Thyroid gland (tissue), 4 donors: ENCODE data around the gene GLIPR2. TPM values are rescaled to one million over a fixed set of nuclear protein-coding genes. Genes with fewer than 3 reads are reported as not detected.
A peak's percentile ranks its signal among the peaks of the same experiment; 100 is the strongest.

ENCODE experiments used
- DNase-seq, 2 donors: peaks; one replicate each; pipeline ENCODE4 v3.0.0-alpha.2; 2019
- H3K27ac ChIP-seq, 3 donors: fragments of 200-600 bp; sonication (generic); 1 replicate in 2 of 3; 2 replicates in 1 of 3; pipeline ENCODE4 v1.5.1; 2016 to 2019; ENCODE audit warnings: mild to moderate bottlenecking in 1 of 3, moderate library complexity in 1 of 3
- H3K27me3 ChIP-seq: fragments of 200-600 bp; sonication (generic); one replicate; pipeline ENCODE4 v1.5.1; 2019
- H3K36me3 ChIP-seq, 2 donors: fragments of 200-600 bp; sonication (generic); one replicate each; pipeline ENCODE4 v1.5.1; 2016 to 2019
- H3K4me1 ChIP-seq, 2 donors: fragments of 200-600 bp; sonication (generic); one replicate each; pipeline ENCODE4 v1.5.1; 2017 to 2019
- H3K4me3 ChIP-seq, 3 donors: fragments of 200-600 bp; sonication (generic); replicated peaks in 1 of 3; 1 replicate in 2 of 3; 2 replicates in 1 of 3; pipeline ENCODE4 v1.5.1; 2016; ENCODE audit warnings: mild to moderate bottlenecking in 1 of 3
- H3K9me3 ChIP-seq: fragments of 200-600 bp; sonication (generic); one replicate; pipeline ENCODE4 v1.5.1; 2017
- POLR2A ChIP-seq, 2 donors: fragments of 450-650 bp; IDR thresholded peaks; one replicate each; pipeline ENCODE4 v1.6.1; 2017; ENCODE audit warnings: antibody characterized with exemption in 2 of 2, mild to moderate bottlenecking in 2 of 2, moderate library complexity in 1 of 2
- WGBS, 2 donors: methylation state at CpG; one replicate each; pipeline ENCODE4 v1.1.5; 2017; 5-methylcytosine and 5-hydroxymethylcytosine counted together
- intact Hi-C: fragments of 100-400 bp; cut with DNase I; formaldehyde crosslinking; loops from one replicate; pipeline ENCODE4 v1.15.1; 2023
- total RNA-seq, 4 donors: library from RNA; depleted of rRNA; stranded (reverse); fragments of >200 nt; gene quantifications; one replicate each; pipeline ENCODE4 v1.2.3, GENCODE V29; 2016
- TF ChIP-seq, protein P1 (sequence below), 6 experiments: fragments of 200-600 bp in 3 of 6; fragments of 450-650 bp in 3 of 6; sonication (generic) in 3 of 6; IDR thresholded peaks; one replicate each; pipeline ENCODE4 v1.5.1; 2016 to 2019; ENCODE audit warnings: antibody characterized with exemption in 6 of 6, mild to moderate bottlenecking in 2 of 6, inconsistent platforms in 1 of 6, moderate library complexity in 1 of 6

The GLIPR2 gene
- total RNA-seq, 4 donors from 2014 or later: 15.6 to 25.1 (median 20.4) TPM

GRCh38 chr9:36143245-36143641, 6.7 kb downstream of the GLIPR2 start:
- peaks cover 5 to 39% of the 10 kb centered on the region in 2 donors for H3K4me1 ChIP-seq
- no peaks in the 10 kb centered on the region for H3K36me3 ChIP-seq
- intact Hi-C loops: no loop called here
- 78 to 85% methylated on average over 13 of the region's 13 CpGs for WGBS, 2 donors
- TF ChIP-seq, protein P1, sequence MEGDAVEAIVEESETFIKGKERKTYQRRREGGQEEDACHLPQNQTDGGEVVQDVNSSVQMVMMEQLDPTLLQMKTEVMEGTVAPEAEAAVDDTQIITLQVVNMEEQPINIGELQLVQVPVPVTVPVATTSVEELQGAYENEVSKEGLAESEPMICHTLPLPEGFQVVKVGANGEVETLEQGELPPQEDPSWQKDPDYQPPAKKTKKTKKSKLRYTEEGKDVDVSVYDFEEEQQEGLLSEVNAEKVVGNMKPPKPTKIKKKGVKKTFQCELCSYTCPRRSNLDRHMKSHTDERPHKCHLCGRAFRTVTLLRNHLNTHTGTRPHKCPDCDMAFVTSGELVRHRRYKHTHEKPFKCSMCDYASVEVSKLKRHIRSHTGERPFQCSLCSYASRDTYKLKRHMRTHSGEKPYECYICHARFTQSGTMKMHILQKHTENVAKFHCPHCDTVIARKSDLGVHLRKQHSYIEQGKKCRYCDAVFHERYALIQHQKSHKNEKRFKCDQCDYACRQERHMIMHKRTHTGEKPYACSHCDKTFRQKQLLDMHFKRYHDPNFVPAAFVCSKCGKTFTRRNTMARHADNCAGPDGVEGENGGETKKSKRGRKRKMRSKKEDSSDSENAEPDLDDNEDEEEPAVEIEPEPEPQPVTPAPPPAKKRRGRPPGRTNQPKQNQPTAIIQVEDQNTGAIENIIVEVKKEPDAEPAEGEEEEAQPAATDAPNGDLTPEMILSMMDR (IDR thresholded peaks at IDR 0.05): no peak
- TF ChIP-seq POLR2A (IDR thresholded peaks at IDR 0.05): no peak
- no peaks in the 10 kb centered on the region for H3K9me3 ChIP-seq
- H3K27me3 ChIP-seq: no peaks in the 10 kb centered on the region
- H3K27ac ChIP-seq: peak overlapping the region; percentile 48 to 84 (median 82)
- no peak for DNase-seq
- no peak overlapping the region for H3K4me3 ChIP-seq

DNA sequence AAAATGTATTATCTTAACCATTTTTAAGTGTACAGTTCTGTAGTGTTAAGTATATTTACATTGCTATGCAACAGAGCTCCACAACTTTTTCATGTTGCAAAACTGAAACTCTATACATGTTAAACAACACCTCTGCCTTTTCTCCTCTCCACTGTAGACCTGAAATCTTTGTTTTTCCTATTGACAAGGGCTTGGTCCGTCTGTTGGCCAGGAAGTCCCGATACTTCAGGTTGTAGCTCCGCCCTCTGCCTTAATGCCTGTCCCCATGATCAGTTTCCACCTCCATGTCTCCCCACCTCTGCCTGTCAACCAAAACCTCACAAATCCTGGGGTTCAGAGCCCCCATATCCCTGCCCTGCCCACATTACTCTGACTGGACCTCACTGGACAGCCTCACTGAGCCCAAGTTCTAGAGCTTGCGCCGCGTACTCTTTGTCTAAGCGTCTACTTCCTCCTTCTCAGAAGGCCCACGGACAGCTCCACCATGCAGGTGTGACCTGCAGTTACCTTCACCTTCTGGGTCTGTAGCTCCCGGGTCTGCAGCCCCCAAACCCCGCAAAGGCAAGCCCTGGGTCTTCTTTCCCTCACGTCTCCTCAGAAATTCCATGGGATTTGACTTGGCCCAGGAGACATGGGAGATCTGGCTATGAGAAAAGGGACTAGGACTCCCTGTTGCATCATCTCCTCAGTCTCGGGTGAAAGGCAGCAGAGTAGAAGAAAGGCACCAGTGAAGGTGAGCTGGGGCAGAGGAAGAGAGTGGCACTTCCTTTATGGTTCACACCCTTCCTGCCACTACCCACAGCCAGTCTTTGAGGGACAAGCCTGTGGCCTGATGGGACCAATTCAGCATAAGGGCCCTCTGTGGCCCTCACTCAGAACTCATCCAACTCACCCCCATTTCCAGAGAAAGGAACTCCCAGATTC, 8.0 kb downstream of the GLIPR2 start:
- Histone ChIP-seq H3K36me3 (no peaks in the 10 kb centered on the region), H3K4me1 (peaks cover 5 to 44% of the 10 kb centered on the region in 2 donors), H3K9me3 (no peaks in the 10 kb centered on the region), H3K4me3 (no peak overlapping the region), H3K27ac (no peak overlapping the region), H3K27me3 (no peaks in the 10 kb centered on the region)
- TF ChIP-seq, protein P1 (IDR thresholded peaks at IDR 0.05): no peak
- no peak for TF ChIP-seq POLR2A (IDR thresholded peaks at IDR 0.05)
- DNase-seq: no peak
- intact Hi-C loops: no loop called here
- WGBS, 2 donors: 90 to 93% methylated on average over 12 of the region's 12 CpGs

DNA sequence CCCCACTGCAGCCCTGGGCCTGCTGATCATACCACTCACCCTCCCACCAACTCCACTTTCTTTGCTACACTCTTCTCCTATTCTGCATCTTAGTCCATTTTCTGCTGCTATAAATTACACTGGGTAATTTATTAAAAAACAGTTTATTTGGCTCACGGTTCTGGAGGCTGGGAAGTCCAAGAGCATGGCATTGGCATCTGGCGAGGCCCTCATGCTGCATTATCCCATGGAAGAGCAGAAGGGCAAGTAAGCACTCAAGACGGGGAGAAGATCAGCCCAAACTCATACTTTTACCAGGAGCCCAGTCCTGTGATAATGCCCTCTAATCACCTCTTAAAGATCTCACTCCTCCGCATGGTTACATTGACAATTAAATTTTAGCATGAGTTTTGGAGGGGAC, 9.4 kb downstream of the GLIPR2 start:
- H3K36me3 ChIP-seq: no peaks in the 10 kb centered on the region
- H3K9me3 ChIP-seq: no peaks in the 10 kb centered on the region
- intact Hi-C loops: no loop called here
- 97 to 98% methylated on average over 4 of the region's 4 CpGs for WGBS, 2 donors
- TF ChIP-seq POLR2A (IDR thresholded peaks at IDR 0.05): no peak
- TF ChIP-seq, protein P1 (IDR thresholded peaks at IDR 0.05): no peak
- no peak for DNase-seq
- H3K4me1 ChIP-seq: peaks cover 1 to 38% of the 10 kb centered on the region in 2 donors
- H3K27ac ChIP-seq: no peak overlapping the region
- no peaks in the 10 kb centered on the region for H3K27me3 ChIP-seq
- no peak overlapping the region for H3K4me3 ChIP-seq

DNA sequence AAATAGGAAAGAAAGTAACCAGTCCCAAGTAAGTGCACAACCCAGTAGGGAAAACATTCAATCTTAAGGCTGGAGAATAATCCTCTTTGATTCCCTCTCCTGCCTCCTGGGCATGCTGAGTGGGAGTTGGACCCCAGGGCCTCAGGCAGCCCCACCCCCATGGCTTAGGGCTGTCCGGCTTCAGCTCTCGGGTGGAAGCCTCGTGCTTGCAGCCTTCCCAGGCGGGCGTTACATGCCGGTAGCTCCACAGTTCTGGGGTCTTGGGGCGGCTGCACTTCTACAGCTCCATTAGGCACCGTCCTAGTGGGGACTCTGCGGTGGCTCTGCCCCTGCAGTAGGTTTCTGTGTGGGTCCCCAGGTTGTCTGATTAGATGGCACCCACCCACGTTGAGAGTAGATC, 10.1 kb downstream of the GLIPR2 start:
- WGBS, 2 donors: 89 to 93% methylated on average over 4 to 5 of the region's 10 CpGs
- Histone ChIP-seq H3K27me3 (no peaks in the 10 kb centered on the region), H3K4me3 (no peak overlapping the region), H3K27ac (no peak overlapping the region), H3K36me3 (no peaks in the 10 kb centered on the region), H3K4me1 (peaks cover 0 to 31% of the 10 kb centered on the region in 2 donors), H3K9me3 (no peaks in the 10 kb centered on the region)
- TF ChIP-seq, protein P1 (IDR thresholded peaks at IDR 0.05): no peak
- TF ChIP-seq POLR2A (IDR thresholded peaks at IDR 0.05): no peak
- intact Hi-C loops: no loop called here
- DNase-seq: no peak
